Right lobe of liver (tissue), 4 donors: ENCODE measurements around the gene SP140.

Source experiments
- POLR2A ChIP-seq: fragments of 450-650 bp; IDR thresholded peaks from one replicate; pipeline ENCODE4 v1.6.1; 2017; ENCODE audit warnings: antibody characterized with exemption, mild to moderate bottlenecking
- TF ChIP-seq, protein P1 (sequence below), 4 donors: fragments of 200-600 bp in 3 of 4; fragments of 450-650 bp in 1 of 4; IDR thresholded peaks; one replicate each; pipeline versions ENCODE4 v1.5.1 to v1.8.0; 2016 to 2022; ENCODE audit warnings: antibody characterized with exemption in 4 of 4, mild to moderate bottlenecking in 2 of 4
- donor health status: DM: no; HTN: no; CAD: no.
- donor health status: DM: no; HTN: no; CAD: no.
- donor health status: DM: no; HTN: yes; CAD: no.

DNA sequence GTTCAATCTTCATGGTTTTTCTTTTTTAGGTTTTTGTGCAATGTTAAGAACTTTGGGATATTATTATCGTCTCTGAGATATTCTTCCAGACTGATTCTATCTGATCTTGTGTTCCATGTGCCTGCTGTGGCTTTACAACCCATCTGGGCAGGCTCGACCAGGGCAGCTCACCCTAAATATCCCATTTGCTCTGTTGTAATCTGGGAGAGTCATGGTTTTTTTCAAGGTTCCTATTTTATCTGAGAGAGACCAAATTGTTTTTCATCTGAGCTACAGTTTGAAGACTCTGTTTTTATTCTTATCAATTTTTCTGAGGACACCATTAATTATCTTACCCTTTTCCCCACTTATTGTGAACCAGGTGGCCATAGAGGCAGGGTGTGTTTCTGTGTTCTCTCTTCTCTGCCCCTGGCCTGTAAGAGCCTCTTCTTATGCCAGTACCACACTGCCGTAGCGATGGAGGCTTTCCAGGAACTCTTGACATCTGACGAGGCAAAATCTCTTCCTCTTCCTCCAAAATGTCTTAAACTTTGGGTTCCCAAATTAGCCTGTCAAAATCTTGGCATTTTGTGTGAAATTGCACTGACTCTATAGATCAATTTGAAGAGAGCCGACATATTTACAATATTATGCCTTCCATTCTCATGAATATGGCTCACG is 104.5 kb downstream of the SP140 start:
- TF ChIP-seq, protein P1, sequence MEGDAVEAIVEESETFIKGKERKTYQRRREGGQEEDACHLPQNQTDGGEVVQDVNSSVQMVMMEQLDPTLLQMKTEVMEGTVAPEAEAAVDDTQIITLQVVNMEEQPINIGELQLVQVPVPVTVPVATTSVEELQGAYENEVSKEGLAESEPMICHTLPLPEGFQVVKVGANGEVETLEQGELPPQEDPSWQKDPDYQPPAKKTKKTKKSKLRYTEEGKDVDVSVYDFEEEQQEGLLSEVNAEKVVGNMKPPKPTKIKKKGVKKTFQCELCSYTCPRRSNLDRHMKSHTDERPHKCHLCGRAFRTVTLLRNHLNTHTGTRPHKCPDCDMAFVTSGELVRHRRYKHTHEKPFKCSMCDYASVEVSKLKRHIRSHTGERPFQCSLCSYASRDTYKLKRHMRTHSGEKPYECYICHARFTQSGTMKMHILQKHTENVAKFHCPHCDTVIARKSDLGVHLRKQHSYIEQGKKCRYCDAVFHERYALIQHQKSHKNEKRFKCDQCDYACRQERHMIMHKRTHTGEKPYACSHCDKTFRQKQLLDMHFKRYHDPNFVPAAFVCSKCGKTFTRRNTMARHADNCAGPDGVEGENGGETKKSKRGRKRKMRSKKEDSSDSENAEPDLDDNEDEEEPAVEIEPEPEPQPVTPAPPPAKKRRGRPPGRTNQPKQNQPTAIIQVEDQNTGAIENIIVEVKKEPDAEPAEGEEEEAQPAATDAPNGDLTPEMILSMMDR (IDR thresholded peaks at IDR 0.05): no peak
- TF ChIP-seq POLR2A: no peak
